GM21423 (cell line): Measurements from ENCODE around the gene DTWD1.
"Not testable (repeated sequence)": the region's sequence is repeated elsewhere in the genome, so short reads cannot be mapped to it uniquely, and the experiment has no call there.

Experiments
- ATAC-seq: cut with Tn5 transposase; IDR thresholded peaks from one replicate; pipeline ENCODE4 v1.9.1; 2021; ENCODE audit warnings: mild to moderate bottlenecking, moderate library complexity; ENCODE audit not compliant: unreplicated experiment

Gene DTWD1

GRCh38 chr15:49645277-49645676, 24.4 kb downstream of the DTWD1 start:
- no peak for ATAC-seq

GRCh38 chr15:49645941-49646340, 25.1 kb downstream of the DTWD1 start:
- no peak for ATAC-seq

- no peak for ATAC-seq
Observed at GRCh38 chr15:49646891-49647290, 26.0 kb downstream of the DTWD1 start.

GRCh38 chr15:49649987-49650386, 29.1 kb downstream of the DTWD1 start:
- no peak for ATAC-seq

GRCh38 chr15:49650676-49651075, 29.8 kb downstream of the DTWD1 start:
- ATAC-seq = no peak

GRCh38 chr15:49652922-49653321, 32.1 kb downstream of the DTWD1 start:
- ATAC-seq = no peak

- no peak for ATAC-seq
Observed at GRCh38 chr15:49656734-49657133, 35.9 kb downstream of the DTWD1 start.

GRCh38 chr15:49664716-49665115, 43.9 kb downstream of the DTWD1 start:
- ATAC-seq = no peak

- ATAC-seq = not testable (repeated sequence)
Observed at GRCh38 chr15:49666486-49666885, 45.6 kb downstream of the DTWD1 start.

- ATAC-seq = no peak
Observed at GRCh38 chr15:49669288-49669687, 48.4 kb downstream of the DTWD1 start.

- ATAC-seq = no peak
Observed at GRCh38 chr15:49673861-49674260, 53.0 kb downstream of the DTWD1 start.

GRCh38 chr15:49674370-49674769, 53.5 kb downstream of the DTWD1 start:
- ATAC-seq = no peak

GRCh38 chr15:49675041-49675440, 54.2 kb downstream of the DTWD1 start:
- no peak for ATAC-seq

- no peak for ATAC-seq
Observed at GRCh38 chr15:49678655-49679054, 57.8 kb downstream of the DTWD1 start.

GRCh38 chr15:49686599-49686998, 65.8 kb downstream of the DTWD1 start:
- ATAC-seq = no peak

GRCh38 chr15:49688135-49688790, 67.4 kb downstream of the DTWD1 start:
- ATAC-seq = no peak

- ATAC-seq = no peak
Observed at GRCh38 chr15:49692514-49693090, 71.8 kb downstream of the DTWD1 start.

- no peak for ATAC-seq
Observed at GRCh38 chr15:49693498-49693897, 72.7 kb downstream of the DTWD1 start.

- no peak for ATAC-seq
Observed at GRCh38 chr15:49696433-49696832, 75.6 kb downstream of the DTWD1 start.

GRCh38 chr15:49697121-49697520, 76.3 kb downstream of the DTWD1 start:
- no peak for ATAC-seq

- ATAC-seq = not testable (repeated sequence)
Observed at GRCh38 chr15:49702982-49703381, 82.1 kb downstream of the DTWD1 start.
